ENCODE measurements around the gene MAPK11.

- TF ChIP-seq CTCF (conservative IDR thresholded peaks at IDR 0.05 in 1 of 2, IDR thresholded peaks at IDR 0.05 in 1 of 2; ENCODE audit: low read depth in 1 of 2, low read length in 2 of 2) (no peak), EZH2 (IDR thresholded peaks at IDR 0.05; ENCODE audit: low read length, missing control alignments) (no peak)
Measured at GRCh38 chr22:50283821-50284220, 13.6 kb upstream of the MAPK11 start.

Data from fibroblast of lung (primary cell).